Stimulated activated naive CD4-positive, alpha-beta T cell treated with Interleukin-2 at 50 U/mL for 16 hours (primary cell): ENCODE measurements around the gene FAM3D.

ENCODE experiments used
- DNase-seq: peaks from one replicate; lab custom pipeline; 2025; lab: John Stamatoyannopoulos, UW

Gene FAM3D

DNA sequence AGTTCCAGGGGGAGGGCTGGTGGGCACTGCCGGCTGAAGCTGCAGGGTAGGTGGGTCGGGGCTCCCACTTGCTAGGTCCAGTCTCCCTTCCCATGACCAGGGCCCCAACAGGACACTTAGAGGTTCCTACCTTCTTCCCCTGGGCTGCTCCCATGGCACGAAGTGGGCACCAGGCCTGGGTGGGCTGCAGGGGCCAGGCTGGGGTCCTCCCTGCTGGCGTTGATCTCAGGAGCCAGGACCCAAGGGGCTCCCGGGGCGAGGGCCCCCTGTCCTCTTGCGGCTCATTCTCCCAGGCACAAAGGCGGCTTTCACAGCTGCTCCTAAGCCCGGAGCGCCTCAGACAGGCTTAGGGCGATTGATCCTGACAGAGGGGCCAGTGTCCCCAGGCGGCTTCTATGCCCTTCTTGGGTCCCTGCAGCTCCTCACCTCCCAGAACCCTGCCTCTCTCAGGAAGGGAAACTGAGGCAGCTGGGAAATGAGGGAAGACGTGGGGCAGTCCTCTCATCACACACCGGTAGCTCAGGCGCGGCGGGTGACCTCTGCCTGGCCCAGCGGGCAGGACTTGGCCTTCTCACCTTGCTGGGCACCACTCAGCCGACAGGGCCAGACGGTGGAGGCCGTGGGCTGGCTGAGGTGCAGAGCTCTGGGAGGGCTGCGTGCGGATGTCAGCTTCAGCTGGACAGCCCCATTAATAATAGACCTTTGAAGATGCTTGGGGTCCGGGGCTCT is 39.6 kb downstream of the FAM3D start:
- no peak for DNase-seq

DNA sequence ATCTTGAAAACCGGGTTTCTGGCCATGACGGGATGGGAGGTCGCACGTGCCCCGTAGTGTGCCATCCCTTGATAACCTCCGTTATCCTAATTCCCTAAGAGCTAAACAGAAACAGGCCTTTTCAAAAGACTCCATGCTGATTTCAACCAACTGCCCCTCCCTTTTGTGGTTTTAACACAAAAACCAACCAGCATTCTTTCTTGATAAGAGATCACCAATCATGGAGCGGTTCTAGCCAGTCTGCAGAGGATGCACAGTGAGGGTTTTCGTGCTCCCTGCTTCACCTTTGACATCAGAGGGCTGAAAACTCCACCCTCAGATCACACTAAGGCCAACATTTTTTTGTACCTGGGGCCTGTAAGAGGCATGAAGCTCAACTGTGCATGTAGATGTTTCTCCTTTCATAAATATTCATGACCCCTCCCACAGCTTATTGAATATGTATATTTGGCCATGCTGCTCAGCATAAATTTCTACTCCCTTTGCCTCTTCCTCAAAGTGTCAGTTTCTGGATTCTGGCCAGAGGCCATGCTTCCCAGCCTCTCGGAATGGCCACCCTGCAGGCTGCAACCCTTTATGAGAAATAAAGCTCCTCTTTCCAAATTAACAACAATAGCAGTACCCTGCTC is 41.3 kb downstream of the FAM3D start:
- no peak for DNase-seq

DNA sequence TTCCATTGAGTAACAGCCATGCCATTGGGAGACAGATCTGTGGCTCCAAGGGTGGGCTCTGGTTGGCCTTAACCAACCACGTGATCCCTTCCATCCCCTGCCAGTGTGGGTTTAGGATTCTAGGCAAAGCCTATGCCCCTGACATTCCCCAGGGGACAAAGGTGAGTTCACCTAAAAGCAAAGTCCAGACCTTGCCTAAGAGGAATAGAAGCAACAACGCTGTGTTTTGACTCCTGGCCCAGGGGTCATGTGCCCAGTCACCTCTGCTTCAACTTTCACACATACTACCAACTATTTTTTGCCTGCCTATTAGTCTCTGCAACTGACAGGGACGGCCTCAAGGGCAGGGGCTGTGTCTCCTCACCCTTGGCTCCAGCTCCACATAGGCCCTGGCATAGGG is 42.0 kb downstream of the FAM3D start:
- no peak for DNase-seq

DNA sequence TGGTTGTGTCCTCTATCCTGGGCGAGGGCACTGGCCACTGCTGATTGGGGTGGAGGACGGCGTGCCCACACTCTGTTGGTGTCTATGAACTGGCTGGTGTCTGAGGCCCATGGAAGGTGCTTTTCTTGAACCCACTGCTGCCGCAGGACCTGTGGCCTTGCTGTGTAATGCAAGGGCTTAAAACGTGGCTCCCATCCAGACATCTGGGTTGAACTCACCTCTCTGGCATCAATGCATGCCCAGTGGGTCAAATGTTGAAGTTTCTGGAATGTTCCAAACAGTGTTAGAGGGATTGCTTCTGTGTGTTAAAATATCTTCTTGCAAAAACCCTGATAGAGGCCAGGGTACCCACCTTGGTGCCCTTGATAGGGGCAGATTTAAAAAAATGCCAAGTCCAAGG is 42.6 kb downstream of the FAM3D start:
- DNase-seq = no peak

DNA sequence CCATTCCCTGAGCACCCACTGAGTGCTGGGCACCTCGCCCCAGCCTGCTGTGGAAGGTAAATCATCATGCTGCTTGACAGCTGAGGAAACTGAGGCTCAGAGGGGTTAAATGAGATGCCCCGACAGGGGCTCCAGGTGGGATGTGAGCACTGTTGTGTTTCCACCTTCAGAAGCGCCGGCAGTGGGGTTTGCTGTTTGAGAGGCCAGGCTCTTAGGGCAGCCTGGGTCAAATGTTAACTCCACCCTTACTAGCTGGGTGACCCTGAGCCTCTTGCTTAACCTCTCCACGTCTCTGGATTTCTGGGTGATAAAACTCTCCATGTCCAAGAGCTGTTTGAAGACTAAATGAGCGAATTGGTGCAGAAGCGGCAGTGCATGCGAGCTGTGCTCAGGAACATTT is 43.1 kb downstream of the FAM3D start:
- DNase-seq = no peak

DNA sequence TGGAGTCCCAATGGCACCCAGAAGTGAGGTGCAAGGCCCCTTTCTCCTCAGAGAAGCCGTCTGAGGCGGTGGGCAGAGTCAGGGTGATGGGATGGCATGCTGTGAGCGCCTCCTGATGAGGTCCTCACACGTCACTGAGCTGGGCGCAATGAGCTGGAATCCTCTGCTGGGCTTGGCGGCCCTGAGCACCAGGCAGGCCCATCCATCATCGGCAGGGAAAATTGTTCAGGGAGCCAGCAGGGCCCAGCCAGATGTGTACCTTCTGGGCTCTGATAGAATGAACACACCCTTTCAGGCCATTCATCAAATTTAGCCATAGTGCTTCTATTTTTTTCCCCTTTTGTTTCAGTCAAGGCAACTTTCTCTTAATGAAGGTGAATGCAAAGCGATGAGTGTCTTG is 43.7 kb downstream of the FAM3D start:
- DNase-seq = no peak

DNA sequence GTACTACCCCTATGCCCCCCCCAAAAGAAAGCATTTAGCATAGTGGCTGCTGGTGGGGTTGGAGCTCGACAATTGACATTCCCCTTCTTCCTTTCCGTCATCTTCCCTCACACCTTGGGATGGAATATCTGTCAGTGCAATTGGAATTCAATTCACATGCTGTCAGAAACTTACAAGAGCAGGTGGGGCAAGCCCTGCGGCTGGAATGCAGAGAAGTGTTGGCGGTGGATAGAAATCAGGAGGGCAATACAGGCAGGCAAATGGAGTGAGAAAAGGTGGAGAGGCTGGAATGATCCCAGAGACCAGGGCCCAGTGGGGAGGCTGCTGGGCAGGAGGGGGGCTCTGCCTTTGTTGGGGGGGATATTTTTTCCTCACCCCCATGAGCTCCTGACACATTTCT is 44.1 kb downstream of the FAM3D start:
- DNase-seq = no peak

DNA sequence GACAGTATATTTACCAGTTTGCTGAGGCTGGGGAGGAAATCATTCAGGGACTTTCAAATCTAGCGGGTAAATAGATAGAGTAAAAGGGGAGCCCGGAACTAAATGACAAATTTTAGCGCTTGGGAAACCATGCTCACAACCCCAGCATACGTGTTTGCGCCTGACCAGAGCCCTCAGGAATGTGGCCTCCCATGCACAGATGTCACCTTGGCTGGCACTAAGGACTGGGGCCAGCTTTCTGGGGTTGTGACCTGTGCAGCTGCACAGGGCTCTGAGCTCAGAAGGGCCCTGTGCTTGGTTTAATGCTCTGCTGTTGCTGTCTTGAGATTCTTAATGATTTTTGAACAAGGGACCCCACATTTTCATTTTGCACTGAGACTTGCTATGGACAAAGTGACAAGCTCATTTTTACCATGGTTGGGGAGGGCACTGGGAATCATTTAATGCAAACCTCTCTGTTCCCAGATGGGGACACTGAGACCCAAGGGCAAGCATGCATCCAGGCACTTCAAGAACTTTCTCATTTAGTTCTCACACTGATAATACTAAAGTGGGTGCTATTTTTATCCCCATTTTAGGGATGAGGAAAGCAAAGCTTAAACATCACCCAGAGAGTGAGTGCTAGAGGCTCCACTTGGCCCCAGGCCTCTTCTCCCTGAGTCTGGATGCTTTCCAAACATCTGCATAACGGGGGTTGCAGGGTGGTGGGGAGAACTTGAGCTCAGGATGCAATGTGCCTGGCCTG is 45.3 kb downstream of the FAM3D start:
- DNase-seq = no peak

DNA sequence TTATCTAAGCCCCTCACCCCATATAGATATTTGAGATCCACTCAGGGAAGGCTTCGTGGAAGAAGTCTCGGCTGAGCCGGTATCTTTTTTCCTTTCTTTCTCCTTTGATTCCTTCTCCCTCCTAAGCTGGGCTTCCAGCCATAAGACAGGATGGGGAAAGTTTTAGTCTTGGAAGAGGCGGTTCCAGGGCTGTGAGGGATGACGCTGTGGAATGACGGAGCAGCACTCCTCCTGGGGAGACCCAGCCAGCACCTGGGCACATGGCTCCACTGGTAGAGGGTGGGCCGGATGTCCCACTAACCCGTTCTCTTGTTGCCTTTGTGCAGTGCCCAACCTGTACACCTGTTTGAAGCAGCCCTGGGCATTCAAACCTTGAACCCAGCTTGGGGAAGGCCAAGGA is 46.2 kb downstream of the FAM3D start:
- no peak for DNase-seq

DNA sequence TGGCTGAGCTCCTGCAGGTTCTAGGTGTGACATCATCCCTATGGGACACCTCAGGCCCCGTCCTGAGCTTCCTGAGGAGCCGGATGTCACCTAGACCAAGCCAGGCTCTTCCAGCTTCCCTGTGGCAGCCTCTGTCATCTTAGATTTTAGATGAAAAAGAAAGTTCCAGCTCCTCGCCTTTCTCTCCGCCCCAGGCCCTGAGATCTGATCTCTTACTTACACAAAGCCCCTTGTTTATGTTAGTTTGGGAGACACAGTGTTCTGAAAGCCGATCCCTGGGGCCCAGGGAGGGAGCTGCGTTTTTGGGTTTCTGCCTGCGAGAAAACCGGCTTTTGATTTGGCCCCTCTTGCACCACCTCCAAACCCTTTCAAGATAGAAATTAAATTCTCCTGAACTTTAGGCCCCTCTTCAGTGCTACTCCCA is 49.2 kb downstream of the FAM3D start:
- DNase-seq = no peak

DNA sequence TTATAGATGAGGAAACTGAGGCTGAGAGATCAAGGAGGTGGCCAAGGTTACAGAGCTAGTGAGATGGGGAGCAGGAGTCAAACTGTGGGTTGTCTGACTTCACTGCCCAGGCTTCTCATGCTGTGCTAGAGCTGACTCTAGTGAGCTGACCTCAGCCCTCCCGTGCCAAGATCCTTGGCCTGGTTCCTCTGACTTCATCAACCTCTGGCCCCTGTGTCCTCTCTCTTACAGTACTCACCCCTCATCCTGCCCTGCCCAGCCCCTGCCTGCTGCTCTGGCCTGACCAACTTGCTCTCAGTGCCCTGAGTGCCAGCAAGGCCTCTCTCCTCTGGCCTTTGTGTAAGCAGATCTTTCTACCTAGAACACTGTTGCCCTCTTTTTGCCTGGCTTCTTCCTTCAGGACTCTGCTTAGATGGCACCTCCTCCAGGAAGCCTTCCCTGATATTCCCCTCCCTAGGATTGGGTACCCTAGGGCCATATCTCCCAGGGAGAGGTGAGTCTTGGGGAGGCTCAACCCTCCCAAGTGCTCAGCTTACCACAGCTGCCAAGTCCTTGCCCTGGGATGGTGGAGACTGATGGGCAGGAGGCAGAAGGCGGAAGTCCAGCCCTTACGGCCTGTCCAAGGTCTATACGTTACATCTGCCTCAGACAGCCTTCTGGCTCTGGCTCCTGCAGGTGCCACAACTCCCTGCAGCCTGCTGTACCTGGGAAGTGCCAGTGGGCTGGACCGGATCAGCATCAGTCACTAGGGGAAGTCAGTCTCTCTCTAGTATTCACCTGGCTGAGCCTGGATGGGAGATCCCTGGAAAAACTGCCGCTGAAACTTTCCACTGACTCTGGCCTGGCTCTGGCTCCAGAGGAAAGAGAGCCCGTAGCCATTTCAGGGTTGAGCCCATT is 53.1 kb downstream of the FAM3D start:
- no peak for DNase-seq

DNA sequence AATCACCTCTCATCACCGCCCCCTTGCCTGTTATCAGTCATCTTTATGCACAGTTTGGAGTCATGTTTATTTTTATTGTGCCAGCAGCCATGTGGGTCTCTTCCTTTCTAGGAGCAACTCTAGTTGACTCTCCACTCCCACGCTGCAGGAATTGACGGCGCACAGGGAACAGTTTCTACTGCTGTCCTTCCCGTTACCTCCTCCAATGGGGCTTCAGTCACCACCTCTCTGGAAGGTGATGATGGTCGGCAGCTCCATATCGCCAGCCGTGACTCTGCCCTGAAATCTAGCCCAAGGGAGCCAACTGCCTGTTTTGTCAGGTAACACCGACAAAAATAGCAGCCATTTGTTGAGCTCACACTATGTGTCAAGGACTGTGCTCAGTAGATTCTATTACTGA is 53.7 kb downstream of the FAM3D start:
- no peak for DNase-seq

DNA sequence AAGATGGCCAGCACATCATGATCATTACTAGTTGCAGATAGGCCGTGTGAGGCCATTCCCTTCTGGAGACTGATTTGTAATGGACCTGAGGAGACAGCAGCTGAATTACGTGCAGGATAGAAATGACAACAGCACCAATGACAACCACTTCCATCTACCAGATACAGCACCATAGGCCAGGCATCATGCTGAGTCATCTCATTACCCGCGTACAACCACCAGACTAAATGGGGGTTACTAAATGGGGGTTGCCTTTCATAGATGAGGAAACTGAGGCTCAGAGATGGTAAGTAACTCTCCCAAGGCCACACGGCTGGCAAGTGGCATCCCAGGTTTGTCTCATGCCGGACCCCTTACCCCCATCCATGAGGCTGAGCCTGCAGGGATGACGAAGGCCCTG is 56.6 kb downstream of the FAM3D start:
- DNase-seq = no peak

DNA sequence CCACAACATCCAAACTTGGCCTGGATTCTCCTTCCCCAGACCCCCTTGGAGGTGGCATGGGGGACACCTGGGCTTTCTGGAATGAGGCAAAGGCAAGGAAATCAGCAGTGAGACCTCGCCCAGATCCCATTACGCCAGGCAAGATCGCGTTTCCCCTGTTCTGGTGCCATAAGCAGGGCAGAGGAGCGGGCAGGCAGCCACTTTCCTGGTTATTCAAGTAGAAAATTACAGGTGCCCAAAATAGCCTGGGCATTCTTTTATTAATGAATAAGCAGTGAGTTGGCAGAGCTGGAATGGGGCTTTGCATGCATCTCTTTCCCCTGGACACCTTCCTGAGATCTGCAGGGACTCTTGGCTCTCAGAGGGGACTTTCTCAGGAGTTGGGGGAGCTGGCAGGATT is 57.9 kb downstream of the FAM3D start:
- DNase-seq = no peak

DNA sequence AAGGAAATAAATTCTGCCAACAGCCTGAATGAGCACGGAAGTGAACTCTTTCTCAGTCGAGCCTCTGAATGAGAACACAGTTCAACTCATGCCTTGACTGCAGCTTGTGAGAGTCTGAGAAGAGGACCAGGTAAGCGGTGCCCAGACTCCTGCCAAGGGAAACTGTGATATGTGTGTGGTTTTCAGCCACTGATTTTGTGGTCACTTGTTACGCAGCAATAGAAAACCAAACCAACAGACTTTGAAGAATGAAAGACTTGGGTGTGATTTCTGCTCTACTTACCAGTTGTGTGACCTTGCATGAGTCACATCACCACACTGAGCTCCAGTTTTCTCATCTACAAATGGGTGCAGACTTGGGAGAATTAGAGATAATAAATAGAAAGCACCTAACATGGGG is 58.8 kb downstream of the FAM3D start:
- DNase-seq = no peak

DNA sequence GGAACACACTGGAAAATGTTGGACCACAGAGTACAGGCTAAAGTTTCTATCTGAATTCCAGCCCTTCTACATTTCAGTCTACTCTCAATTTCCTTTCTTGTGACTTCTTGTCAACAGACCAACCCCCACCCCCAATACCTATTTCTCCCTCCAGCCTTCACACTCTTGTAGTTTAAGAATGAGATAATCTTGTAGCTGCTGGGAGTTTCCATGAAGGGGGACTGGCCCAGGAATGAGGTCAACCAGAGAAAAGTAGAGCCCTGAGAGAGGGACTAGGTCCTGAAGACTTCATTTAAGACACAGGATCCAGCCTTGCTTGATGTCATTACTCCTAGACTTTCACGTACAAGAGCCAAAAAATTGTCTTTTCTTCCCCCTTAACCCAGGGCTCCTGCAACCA is 59.9 kb downstream of the FAM3D start:
- DNase-seq = no peak

DNA sequence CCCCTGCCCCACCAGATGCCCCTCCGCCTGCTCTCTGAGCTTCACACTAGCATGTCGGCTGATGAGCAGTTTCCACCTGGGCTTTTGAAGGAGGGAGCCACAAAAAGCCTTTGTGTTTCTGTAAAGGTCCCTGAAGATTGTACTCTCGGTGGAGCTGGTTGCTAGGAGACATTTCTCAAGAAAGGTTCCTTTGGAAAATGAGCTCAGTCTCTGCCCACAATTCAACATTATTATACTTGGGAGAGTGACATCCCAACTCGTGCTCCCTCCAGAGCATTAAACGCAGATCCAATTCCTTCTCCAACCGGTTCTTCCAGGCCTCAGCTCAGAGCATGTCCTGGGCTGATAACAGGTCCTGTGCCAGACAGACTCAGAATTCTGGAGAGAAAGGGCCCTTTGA is 62.5 kb downstream of the FAM3D start:
- DNase-seq = no peak

DNA sequence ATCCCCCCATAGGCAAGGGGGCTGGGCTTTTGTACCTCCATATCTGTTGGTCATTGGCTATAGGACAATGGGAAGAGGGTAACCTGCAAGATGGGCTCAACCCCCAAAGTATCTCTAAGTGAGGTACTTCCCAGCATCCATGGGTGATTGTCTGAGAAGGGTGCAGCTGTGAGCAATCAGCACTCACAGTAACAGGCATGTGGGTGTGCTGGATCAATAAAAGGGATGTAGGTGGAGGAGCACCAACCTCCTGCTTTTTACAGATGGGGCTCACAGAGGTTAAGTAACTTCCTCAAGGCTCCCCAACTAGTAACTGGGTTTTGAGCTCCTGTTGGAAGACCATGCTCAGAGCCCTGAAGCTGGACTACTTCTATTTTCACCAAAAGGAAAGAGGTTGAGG is 63.0 kb downstream of the FAM3D start:
- DNase-seq = no peak

DNA sequence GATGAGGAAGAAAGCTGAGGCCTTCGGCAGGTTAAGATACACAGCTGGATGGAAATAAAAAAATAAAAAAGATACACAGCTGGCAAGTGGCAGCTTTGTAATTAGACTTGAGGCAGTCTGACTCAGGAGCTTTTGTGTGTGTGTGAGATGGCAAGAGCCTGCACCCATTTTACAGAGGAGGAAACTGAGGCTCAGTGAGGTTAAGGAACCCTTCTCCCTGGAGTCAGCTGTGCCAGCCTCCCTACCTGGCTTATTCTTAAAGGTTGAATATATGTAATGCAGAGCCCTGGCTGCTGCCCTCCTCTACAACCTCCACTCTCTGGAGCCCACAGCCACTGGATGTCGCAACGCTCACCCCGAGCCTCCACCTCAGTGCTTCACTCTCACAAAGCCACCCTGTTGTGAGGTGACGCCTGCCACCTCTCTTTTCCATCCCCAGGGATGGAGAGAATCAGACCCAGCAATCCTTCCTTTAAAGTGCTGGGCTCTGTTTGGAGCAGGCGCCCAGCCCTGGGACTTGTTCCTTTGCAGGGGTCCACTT is 68.7 kb downstream of the FAM3D start:
- DNase-seq = no peak

DNA sequence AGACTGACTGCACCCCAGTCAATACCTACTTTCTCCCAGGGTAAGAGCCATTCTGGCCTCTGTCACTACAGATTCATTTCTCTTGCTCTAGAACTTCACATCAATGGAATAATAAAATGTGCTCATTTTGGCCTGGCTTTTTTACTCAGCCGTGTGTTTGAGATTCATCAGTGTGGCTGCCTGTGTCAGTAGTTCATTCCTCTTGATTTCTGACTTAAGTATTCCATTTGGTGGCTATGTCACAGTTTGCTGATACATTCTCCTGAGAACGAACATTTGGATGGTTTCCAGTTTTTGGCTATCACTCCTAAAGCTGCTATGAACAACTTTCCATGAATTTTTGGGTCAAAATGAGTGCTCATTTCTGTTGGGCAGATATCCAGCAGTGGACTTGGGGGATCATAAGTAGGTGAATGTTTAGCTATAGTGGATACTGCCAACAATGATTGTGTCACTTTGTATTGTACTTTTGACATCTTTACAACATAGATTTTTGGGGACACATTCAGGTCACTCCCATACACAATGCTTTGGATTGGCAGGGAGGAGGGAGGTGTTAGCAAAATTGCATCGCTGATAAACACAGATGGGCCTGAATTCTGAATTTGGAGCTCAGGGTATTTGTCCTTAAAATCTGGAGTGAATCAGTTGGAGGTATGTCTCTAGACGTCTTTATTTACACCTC is 69.6 kb downstream of the FAM3D start:
- DNase-seq = no peak

DNA sequence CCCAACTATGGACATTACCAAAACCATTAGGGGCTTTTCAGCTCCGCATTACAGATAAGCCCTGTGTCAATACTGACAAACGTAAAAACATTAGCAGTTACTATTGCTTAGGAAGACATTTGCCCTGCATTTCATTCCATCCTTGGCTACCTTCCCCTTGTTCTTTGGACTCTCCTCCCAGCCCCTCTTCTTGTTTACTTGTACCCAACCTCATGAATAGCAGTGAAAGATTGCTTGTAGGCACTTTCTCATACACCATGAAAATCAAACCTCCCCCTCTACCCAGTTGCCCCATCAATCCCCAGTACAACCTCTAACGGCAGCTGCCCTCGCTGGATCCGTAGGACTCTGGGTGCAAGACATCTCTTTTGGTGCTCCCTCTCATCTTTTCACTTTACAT is 72.5 kb downstream of the FAM3D start:
- no peak for DNase-seq
